Superior temporal gyrus (tissue), 1 donor: ENCODE data around the gene PTPRD.
"Not testable (repeated sequence)": the region's sequence is repeated elsewhere in the genome, so short reads cannot be mapped to it uniquely, and the experiment has no call there.

Experiments used
- DNase-seq: peaks from one replicate; pipeline ENCODE4 v3.0.0-alpha.2; 2016; ENCODE audit errors: extremely low spot score

PTPRD gene

GRCh38 chr9:9016597-9016996, 1596.2 kb downstream of the PTPRD start:
- no peak for DNase-seq

- peak; percentile 67 for DNase-seq
Observed at GRCh38 chr9:9004810-9005209, 1608.0 kb downstream of the PTPRD start.

GRCh38 chr9:9002826-9003583, 1609.8 kb downstream of the PTPRD start:
- DNase-seq = peak; percentile 85

GRCh38 chr9:8980496-8981013, 1632.2 kb downstream of the PTPRD start:
- DNase-seq = no peak

- no peak for DNase-seq
Observed at GRCh38 chr9:8978334-8978733, 1634.5 kb downstream of the PTPRD start.

GRCh38 chr9:8968350-8968749, 1644.5 kb downstream of the PTPRD start:
- DNase-seq = not testable (repeated sequence)

- DNase-seq = peak; percentile 70
Observed at GRCh38 chr9:8963885-8964284, 1648.9 kb downstream of the PTPRD start.

- DNase-seq = peak; percentile 38
Observed at GRCh38 chr9:8962084-8962483, 1650.7 kb downstream of the PTPRD start.

- DNase-seq = no peak
Observed at GRCh38 chr9:8961186-8961851, 1651.5 kb downstream of the PTPRD start.

- no peak for DNase-seq
Observed at GRCh38 chr9:8960254-8960653, 1652.5 kb downstream of the PTPRD start.

GRCh38 chr9:8958358-8958757, 1654.4 kb downstream of the PTPRD start:
- DNase-seq = no peak

GRCh38 chr9:8955315-8955714, 1657.5 kb downstream of the PTPRD start:
- DNase-seq = no peak

GRCh38 chr9:8946461-8946860, 1666.3 kb downstream of the PTPRD start:
- no peak for DNase-seq

GRCh38 chr9:8943392-8943791, 1669.4 kb downstream of the PTPRD start:
- DNase-seq = no peak

- no peak for DNase-seq
Observed at GRCh38 chr9:8940650-8941049, 1672.2 kb downstream of the PTPRD start.

- no peak for DNase-seq
Observed at GRCh38 chr9:8926461-8926860, 1686.3 kb downstream of the PTPRD start.

- DNase-seq = no peak
Observed at GRCh38 chr9:8924562-8924961, 1688.2 kb downstream of the PTPRD start.

GRCh38 chr9:8920478-8921183, 1692.2 kb downstream of the PTPRD start:
- not testable (repeated sequence) for DNase-seq

- no peak for DNase-seq
Observed at GRCh38 chr9:8917956-8918739, 1694.7 kb downstream of the PTPRD start.

- peak; percentile 84 for DNase-seq
Observed at GRCh38 chr9:8916771-8917170, 1696.0 kb downstream of the PTPRD start.

- no peak for DNase-seq
Observed at GRCh38 chr9:8907868-8908267, 1704.9 kb downstream of the PTPRD start.

- DNase-seq = no peak
Observed at GRCh38 chr9:8905731-8906130, 1707.1 kb downstream of the PTPRD start.
